OCI-LY3 (cell line): ENCODE measurements around the gene F2RL3.

ENCODE experiments used
- H2AFZ ChIP-seq: fragments of 200-600, 300-600 bp; shearing (Covaris generic); 2 replicates; pipeline ENCODE4 v1.6.0; 2014; ENCODE audit warnings: antibody characterized with exemption, low read depth, low read length
- H3K27ac ChIP-seq: fragments of 200-600, 300-600 bp; sonication (generic); 2 replicates; pipeline ENCODE4 v1.5.1; 2014; ENCODE audit warnings: mild to moderate bottlenecking, low read length, moderate library complexity, mixed read lengths
- H3K27me3 ChIP-seq: fragments of 200-600, 300-600 bp; sonication (generic); 2 replicates; pipeline ENCODE4 v1.6.1; 2014; ENCODE audit warnings: low read depth, low read length, mixed read lengths
- H3K36me3 ChIP-seq: fragments of 200-600, 300-600 bp; sonication (generic); replicated peaks from 2 replicates; pipeline ENCODE3; 2014; ENCODE audit warnings: low read depth, low read length, mixed read lengths
- H3K4me1 ChIP-seq: fragments of 300-600, 200-600 bp; sonication (generic); 2 replicates; pipeline ENCODE4 v1.6.1; 2014; ENCODE audit warnings: low read length, mixed read lengths
- H3K4me2 ChIP-seq: fragments of 200-600, 300-600 bp; sonication (generic); 2 replicates; pipeline ENCODE4 v1.6.1; 2014; ENCODE audit warnings: low read length, mixed read lengths
- H3K4me3 ChIP-seq: fragments of 300-600, 200-600 bp; sonication (generic); 2 replicates; pipeline ENCODE4 v1.5.1; 2014; ENCODE audit warnings: antibody characterized with exemption, mild to moderate bottlenecking, low read length, moderate library complexity
- H3K79me2 ChIP-seq: fragments of 300-600, 200-600 bp; shearing (Covaris generic); 2 replicates; pipeline ENCODE4 v1.6.1; 2014; ENCODE audit warnings: mild to moderate bottlenecking, low read length, mixed read lengths
- H3K9ac ChIP-seq: fragments of 300-600, 200-600 bp; shearing (Covaris generic); 2 replicates; pipeline ENCODE4 v1.6.0; 2014; ENCODE audit warnings: mild to moderate bottlenecking, low read length, moderate library complexity
- H3K9me3 ChIP-seq: fragments of 200-600, 300-600 bp; shearing (Covaris generic); 2 replicates; pipeline ENCODE4 v1.6.1; 2014; ENCODE audit warnings: low read length, mixed read lengths; ENCODE audit not compliant: insufficient read depth
- H4K20me1 ChIP-seq: fragments of 200-600, 300-600 bp; sonication (generic); 2 replicates; pipeline ENCODE4 v1.6.1; 2016; ENCODE audit warnings: low read length, mixed read lengths; ENCODE audit not compliant: insufficient read depth
- CTCF ChIP-seq: fragments of 200-600, 300-600 bp; sonication (generic); IDR thresholded peaks from 2 replicates; pipeline ENCODE4 v1.5.1; 2014; ENCODE audit warnings: antibody characterized with exemption, low read length, low read depth
- EZH2phosphoT487 ChIP-seq: fragments of 200-600 bp; shearing (Covaris generic); IDR thresholded peaks from 2 replicates; pipeline ENCODE4 v1.6.1; 2018; ENCODE audit warnings: antibody characterized with exemption, mixed run types, low read depth

Gene F2RL3

GRCh38 chr19:16883522-16883921 is 5.3 kb upstream of the F2RL3 start:
- Histone ChIP-seq H3K4me1 (no peaks in the 10 kb centered on the region), H3K79me2 (no peaks in the 10 kb centered on the region), H3K36me3 (peaks cover 25% of the 10 kb centered on the region), H3K27ac (no peak overlapping the region), H3K4me3 (no peak overlapping the region), H3K9ac (no peak overlapping the region), H3K9me3 (no peaks in the 10 kb centered on the region), H3K27me3 (no peaks in the 10 kb centered on the region), H3K4me2 (no peak overlapping the region), H4K20me1 (no peaks in the 10 kb centered on the region), H2AFZ (no peak overlapping the region)
- no peak for TF ChIP-seq CTCF
- no peak for TF ChIP-seq EZH2phosphoT487

GRCh38 chr19:16885166-16885565 is 3.6 kb upstream of the F2RL3 start:
- Histone ChIP-seq H3K79me2 (no peaks in the 10 kb centered on the region), H3K4me3 (no peak overlapping the region), H3K27me3 (no peaks in the 10 kb centered on the region), H3K4me2 (no peak overlapping the region), H3K36me3 (peaks cover 13% of the 10 kb centered on the region), H3K27ac (no peak overlapping the region), H3K9ac (no peak overlapping the region), H2AFZ (no peak overlapping the region), H3K9me3 (no peaks in the 10 kb centered on the region), H4K20me1 (no peaks in the 10 kb centered on the region), H3K4me1 (no peaks in the 10 kb centered on the region)
- TF ChIP-seq EZH2phosphoT487 (no peak), CTCF (no peak)

- H3K36me3 ChIP-seq: peaks cover 1% of the 10 kb centered on the region
- no peaks in the 10 kb centered on the region for H3K4me1 ChIP-seq
- H3K9me3 ChIP-seq: no peaks in the 10 kb centered on the region
- H3K4me3 ChIP-seq: no peak overlapping the region
- no peak overlapping the region for H3K9ac ChIP-seq
- no peaks in the 10 kb centered on the region for H3K27me3 ChIP-seq
- no peaks in the 10 kb centered on the region for H4K20me1 ChIP-seq
- H3K27ac ChIP-seq: no peak overlapping the region
- H3K4me2 ChIP-seq: no peak overlapping the region
- H2AFZ ChIP-seq: no peak overlapping the region
- no peaks in the 10 kb centered on the region for H3K79me2 ChIP-seq
- TF ChIP-seq CTCF: no peak
- no peak for TF ChIP-seq EZH2phosphoT487
Measured at GRCh38 chr19:16886305-16886880, 2.4 kb upstream of the F2RL3 start.

GRCh38 chr19:16887353-16888265 is 1.2 kb upstream of the F2RL3 start:
- Histone ChIP-seq H3K4me3 (no peak overlapping the region), H3K27ac (no peak overlapping the region), H4K20me1 (no peaks in the 10 kb centered on the region), H3K27me3 (no peaks in the 10 kb centered on the region), H3K4me2 (no peak overlapping the region), H3K4me1 (no peaks in the 10 kb centered on the region), H2AFZ (no peak overlapping the region), H3K79me2 (no peaks in the 10 kb centered on the region), H3K9me3 (no peaks in the 10 kb centered on the region), H3K36me3 (no peaks in the 10 kb centered on the region), H3K9ac (no peak overlapping the region)
- TF ChIP-seq CTCF (no peak), EZH2phosphoT487 (no peak)
